ENCODE measurements around the gene FXYD5. TPM values are rescaled to one million over a fixed set of nuclear protein-coding genes. Genes with fewer than 3 reads are reported as not detected.

The FXYD5 gene, protein sequence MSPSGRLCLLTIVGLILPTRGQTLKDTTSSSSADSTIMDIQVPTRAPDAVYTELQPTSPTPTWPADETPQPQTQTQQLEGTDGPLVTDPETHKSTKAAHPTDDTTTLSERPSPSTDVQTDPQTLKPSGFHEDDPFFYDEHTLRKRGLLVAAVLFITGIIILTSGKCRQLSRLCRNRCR
- total RNA-seq, result 100 to 1,000 TPM; 279 to 283 TPM

DNA sequence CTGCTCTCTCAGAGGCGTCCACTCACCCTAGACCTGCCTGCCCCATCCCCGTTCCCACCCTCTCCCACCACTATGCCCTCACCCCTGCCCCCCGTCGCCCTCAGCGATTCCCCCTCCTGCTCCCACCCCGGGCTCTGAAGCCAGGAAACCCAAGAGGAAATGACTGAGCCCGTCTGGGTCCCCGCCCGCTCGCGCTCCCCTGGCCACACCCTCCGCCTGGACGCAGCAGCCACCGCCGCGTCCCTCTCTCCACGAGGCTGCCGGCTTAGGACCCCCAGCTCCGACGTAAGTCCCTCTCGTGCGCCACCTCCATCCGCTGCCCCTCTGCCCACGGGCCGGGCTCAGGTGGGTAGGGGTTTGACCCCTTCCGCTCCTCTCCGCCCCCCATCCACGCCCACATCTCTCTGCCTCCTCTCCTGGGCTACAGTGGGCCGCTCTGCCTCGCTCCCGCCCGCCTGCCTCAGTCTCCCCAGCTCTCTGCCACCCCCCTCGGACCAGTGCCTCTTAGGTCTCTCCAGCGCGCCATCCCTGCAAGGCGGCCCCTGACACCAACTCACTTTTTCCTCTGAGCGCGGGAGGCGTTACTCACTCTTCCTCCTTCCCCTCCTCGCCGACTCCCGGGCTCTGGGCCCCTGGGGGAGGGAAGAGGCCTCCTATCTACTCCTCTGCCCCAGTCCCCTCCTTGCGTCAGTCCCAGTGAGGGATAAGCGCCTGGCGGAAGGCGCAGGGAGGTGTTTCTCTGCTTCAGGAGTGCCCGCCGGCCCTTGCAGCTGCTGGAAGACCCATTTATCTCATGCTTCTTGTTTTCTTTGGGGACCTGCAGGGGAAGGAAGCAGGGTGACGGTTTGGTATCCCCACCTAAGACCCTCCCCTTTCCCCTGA, at the start of gene FXYD5:
TSS of gene FXYD5 (plus strand) at position 211 of the 882 bp plus-strand sequence. CDS start 816 bp downstream, outside the sequence.
- H3K27ac Mint-ChIP-seq, result peak within 1 kb of the TSS; percentile 98 to 99
- no peaks in the 10 kb centered on the region for H3K9me3 Mint-ChIP-seq
- DNase-seq (ENCODE audit: low spot score in 2 of 2) (peak; percentile 70 to 86), ATAC-seq (peak; percentile 84 to 89)
- H3K36me3 Mint-ChIP-seq, result peaks cover 49 to 52% of the 10 kb centered on the region in 2 donors

DNA sequence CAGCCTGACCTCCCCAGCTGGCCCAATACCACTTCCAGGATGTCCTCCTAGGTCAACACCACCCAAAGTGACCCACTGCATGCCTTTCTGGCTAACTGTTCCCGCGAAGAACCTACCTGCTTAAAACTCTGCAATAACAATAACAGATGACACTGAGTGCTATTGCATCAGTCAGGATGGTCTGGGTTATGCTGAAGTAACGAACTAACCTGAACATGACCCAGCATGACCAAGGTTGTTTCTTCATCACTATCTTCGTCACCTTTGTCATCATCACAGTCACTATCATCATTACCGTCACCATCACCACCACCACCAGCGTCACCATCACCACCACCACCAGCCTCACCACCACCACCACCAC, 49.5 kb upstream of the FXYD5 start:
- H3K27ac Mint-ChIP-seq, result no peak overlapping the region
- DNase-seq (ENCODE audit: low spot score in 2 of 2) (no peak), ATAC-seq (no peak)
- H3K36me3 Mint-ChIP-seq, result no peaks in the 10 kb centered on the region
- H3K9me3 Mint-ChIP-seq, result no peaks in the 10 kb centered on the region

DNA sequence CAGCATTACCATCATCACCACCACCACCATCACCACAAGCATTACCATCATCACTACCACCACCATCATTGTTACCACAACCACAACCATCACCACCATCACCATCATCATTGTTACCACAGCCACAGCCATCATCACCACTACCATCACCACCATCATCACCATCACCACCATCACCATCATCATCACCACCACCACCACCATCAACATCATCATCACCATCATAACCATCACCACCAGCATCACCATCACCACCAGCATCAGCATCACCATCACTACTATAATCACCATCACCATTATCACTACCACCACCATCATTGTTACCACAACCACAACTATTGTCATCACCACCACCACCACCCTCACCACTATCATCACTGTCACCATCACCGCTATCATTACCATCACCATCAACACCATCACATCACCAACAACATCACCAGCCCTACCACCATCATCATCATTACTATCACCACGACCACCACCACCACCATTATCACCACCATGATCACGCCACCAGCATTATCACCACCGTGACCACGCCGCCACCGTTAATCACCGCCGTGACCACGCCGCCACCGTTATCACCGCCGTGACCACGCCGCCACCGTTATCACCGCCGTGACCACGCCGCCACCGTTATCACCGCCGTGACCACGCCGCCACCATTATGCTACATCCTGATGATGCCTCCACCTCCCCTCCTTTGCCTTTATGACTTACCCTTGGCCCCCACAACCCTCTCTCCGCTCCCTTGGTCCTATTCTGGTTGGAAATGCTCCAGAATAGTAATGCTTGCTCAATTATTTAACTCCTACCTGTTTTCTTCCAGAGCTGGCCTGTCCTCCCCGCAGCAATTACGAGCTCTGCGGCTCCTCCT, 48.9 kb upstream of the FXYD5 start:
- DNase-seq (ENCODE audit: low spot score in 2 of 2) (no peak), ATAC-seq (peak in 1 of 2 donors; percentile 72)
- Mint-ChIP-seq H3K27ac (no peak overlapping the region), H3K9me3 (no peaks in the 10 kb centered on the region), H3K36me3 (no peaks in the 10 kb centered on the region)

DNA sequence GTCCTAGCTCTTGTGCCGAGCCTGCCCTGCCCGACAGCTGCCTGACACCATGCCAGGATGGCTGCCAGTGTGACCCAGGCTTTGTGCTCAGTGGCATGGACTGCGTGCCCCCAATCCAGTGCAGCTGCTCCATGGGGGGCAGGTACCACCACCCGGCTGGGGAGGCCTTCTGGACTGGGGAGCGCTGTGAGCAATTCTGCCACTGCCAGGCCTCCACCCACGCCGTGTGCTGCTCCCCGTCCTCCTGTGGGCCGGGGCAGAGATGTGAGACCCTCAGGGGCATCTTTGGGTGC, 48.3 kb upstream of the FXYD5 start:
- Mint-ChIP-seq H3K27ac (no peak overlapping the region), H3K9me3 (no peaks in the 10 kb centered on the region), H3K36me3 (no peaks in the 10 kb centered on the region)
- ATAC-seq (no peak), DNase-seq (ENCODE audit: low spot score in 2 of 2) (no peak)

DNA sequence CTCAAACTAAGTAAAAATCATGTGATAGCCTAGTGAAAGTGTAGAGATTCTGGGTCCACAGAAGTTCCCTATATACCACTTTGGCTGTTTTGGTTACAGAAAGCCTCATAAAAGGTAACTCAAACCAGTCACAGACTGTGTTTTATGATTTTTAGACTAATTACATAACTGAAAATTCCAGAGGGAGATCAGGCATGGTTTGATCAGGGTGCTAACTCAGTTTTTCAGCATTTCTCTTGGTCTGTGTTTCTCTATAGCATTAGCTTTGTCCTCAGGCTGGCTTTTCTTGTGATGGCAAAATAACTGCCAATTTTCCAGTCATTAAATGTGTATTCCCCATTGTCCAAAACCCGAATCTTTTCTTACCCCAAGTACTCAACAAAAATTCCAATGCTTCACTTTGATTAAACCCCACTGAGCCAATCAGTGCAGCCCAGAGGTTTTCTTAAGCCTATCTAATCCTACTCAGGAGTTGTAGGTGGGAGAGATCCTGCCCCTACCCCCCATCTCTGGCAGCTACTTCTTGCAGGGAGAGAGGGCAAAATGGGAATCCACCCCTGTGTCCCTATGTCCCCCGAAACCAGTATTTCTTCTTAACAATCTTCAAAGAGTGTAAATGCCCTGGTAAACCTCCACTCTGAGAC, 47.5 kb upstream of the FXYD5 start:
- Mint-ChIP-seq H3K36me3 (no peaks in the 10 kb centered on the region), H3K9me3 (no peaks in the 10 kb centered on the region)

DNA sequence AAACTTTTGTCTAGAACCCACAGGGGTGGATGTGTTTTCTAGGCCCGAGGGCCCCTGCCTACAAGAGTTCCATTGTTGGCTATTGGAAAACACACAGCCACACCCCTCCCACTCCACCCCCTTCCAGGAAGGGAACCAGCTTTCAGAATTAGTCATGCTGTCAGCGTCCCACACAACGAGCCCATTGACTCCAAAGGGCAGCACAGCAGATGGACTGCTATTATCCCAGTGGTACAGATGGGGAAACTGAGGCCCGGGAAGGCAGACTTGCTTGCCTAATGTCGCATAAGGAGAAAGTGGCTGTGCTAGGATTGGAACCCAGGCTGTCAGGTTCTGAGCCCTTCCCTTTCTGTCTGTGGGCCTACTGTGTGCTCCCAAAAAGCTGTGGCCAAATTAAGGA, 47.0 kb upstream of the FXYD5 start:
- ATAC-seq (no peak), DNase-seq (ENCODE audit: low spot score in 2 of 2) (no peak)
- no peaks in the 10 kb centered on the region for H3K36me3 Mint-ChIP-seq
- H3K27ac Mint-ChIP-seq, result no peak overlapping the region
- H3K9me3 Mint-ChIP-seq, result no peaks in the 10 kb centered on the region

More for the DNA sequence above, 47.5 kb upstream of the FXYD5 start:
- H3K27ac Mint-ChIP-seq, result no peak overlapping the region
- ATAC-seq (no peak), DNase-seq (ENCODE audit: low spot score in 2 of 2) (no peak)

DNA sequence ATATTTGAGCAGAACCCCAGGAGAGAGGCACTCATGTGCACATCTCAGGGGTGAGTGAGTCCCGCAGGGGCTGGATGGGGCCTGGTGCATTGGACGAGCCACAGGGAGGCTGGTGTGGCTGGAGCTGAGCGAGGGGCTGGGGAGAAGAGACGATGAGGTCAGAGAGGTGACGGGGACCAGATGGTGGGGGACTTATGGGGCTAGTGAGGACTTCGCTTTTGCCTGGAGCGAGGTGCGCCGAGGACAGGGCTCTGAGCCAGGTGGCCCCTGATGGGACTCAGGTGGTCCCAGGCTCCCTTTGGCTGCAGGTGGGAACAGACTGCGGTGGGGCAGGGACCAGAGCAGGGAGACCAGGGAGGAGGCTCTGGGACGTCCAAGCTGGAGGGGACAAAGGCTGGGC, 45.8 kb upstream of the FXYD5 start:
- H3K9me3 Mint-ChIP-seq, result no peaks in the 10 kb centered on the region
- ATAC-seq (no peak), DNase-seq (ENCODE audit: low spot score in 2 of 2) (no peak)
- H3K36me3 Mint-ChIP-seq, result no peaks in the 10 kb centered on the region
- H3K27ac Mint-ChIP-seq, result no peak overlapping the region

DNA sequence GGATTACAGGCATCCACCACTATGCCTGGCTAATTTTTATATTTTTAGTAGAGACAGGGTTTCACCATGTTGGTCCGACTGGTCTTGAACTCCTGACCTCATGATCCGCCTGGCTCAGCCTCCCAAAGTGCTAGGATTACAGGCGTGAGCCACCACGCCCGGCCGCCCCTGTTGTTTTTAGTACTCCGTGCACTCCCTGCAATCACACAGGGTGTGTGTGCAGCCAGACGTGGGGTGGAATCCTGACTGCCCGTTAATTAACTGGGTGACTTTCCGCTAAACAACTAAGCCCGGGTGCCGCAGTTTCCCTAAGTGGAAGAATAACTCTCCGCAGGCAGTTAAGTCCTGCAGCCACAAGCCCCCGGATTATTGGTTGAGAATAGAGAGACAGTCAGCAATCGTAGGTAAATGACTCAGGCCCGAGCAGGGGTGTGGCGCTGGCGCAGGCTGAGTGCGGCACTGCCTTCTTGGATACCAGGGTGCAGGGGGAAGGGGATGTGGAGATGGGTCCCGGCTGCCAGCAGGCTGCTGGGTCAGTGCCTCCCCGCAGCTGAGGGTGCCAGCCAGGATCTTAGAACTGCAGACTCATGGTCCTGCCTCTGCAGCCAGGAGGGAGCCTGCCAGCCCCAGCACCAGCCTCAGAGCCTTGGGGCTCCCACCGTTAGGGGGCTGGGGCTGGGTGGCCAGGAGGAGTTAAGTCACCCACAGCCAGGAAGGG, 45.0 kb upstream of the FXYD5 start:
- Mint-ChIP-seq H3K36me3 (no peaks in the 10 kb centered on the region), H3K9me3 (no peaks in the 10 kb centered on the region), H3K27ac (no peak overlapping the region)
- ATAC-seq, result no peak
- no peak for DNase-seq (ENCODE audit: low spot score in 2 of 2)

DNA sequence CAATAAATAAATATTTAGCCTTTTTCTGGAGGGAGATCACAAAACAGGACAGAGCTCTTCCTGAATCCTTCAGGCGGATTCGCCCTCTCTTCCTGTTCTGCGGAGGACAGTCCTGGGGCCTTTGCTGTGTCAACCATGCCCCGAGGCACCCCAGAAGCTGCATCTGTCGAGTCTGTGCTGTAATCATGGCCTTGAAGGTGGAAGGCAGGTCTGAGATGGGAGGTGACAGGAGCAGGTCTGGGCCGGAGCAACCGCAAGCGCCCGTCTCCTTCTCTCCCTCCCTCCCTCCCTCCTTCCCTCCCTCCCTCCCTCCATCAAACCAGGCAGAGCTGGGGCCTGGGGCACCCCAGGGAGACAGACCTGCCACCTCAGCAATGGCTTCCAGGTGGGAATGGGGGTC, 43.6 kb upstream of the FXYD5 start:
- Mint-ChIP-seq H3K9me3 (no peaks in the 10 kb centered on the region), H3K36me3 (no peaks in the 10 kb centered on the region), H3K27ac (no peak overlapping the region)
- no peak for ATAC-seq
- no peak for DNase-seq (ENCODE audit: low spot score in 2 of 2)

DNA sequence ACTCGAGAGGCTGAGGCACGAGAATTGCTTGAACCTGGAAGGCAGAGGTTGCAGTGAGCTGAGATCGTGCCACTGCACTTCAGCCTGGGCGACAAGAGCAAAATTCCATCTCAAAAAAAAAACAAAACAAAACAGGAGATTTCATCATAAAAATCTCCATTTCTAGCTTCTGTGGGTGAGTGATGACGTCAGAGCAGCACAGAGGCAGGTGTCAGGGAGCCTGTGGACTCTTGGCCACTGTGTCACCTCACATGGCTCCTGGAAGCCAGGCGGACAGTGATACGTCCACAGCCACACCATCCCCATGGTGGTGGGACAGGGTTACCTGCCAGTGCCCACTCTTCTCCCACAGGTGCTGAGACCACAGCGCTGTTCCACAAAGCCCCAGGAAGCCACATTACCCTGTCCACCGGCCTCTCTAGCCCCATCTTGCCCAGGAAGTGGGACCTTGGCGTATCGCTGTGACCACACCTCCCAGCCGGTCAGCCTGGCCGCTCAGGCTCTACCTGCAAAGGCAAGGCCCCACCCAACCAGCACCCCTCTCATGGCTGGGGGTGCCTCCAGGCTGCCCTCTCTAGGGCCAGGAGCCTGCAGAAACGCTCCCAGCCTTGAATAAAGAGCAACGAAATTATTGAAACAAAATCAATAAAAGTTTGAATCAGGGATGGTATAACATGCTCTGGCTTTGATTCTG, 41.4 kb upstream of the FXYD5 start:
- no peak for ATAC-seq
- H3K36me3 Mint-ChIP-seq, result no peaks in the 10 kb centered on the region
- no peaks in the 10 kb centered on the region for H3K9me3 Mint-ChIP-seq
- H3K27ac Mint-ChIP-seq, result no peak overlapping the region
- no peak for DNase-seq (ENCODE audit: low spot score in 2 of 2)

DNA sequence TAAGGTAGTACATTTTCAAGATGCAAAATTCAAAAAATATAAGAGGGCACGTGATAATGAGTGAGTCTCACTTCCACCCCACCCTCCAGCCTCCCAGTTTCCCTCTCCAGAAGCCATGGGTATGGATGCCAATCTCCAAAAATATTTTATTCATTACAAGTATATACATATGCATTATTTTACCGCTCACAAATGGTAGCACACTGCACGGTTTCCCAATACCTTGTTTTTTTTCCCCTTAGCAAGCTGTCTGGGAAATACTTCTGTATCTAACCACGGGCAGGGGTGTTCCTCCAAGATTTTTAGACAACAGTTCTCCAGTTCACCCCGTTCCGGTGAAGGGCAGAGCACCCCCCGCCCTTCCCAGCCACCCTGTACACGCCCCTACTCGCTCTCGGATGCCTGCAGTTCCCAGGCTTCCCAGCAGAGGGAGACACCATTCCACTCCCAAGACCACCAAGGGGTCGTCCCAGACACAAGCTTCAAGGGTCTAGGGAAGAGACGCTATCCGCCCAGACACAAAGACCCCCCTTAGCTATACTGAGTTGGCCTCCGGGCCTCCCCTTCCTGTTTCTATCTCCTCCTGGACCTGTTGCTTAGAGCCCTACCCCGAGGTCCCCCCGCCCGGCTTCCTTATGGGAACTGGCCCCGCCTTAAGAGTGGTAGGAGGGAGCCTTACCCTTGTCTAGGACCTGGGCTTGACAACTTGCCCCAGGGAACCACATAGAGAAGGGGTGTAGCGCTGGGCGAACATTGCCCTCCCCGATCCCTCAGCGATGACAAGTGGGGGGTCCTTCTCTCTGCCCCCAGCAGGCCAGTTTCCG, 40.0 kb upstream of the FXYD5 start:
- ATAC-seq (peak; percentile 88 to 90), DNase-seq (ENCODE audit: low spot score in 2 of 2) (peak; percentile 70 to 82)
- Mint-ChIP-seq H3K36me3 (no peaks in the 10 kb centered on the region), H3K27ac (peak overlapping the region; percentile 50 to 63), H3K9me3 (no peaks in the 10 kb centered on the region)

DNA sequence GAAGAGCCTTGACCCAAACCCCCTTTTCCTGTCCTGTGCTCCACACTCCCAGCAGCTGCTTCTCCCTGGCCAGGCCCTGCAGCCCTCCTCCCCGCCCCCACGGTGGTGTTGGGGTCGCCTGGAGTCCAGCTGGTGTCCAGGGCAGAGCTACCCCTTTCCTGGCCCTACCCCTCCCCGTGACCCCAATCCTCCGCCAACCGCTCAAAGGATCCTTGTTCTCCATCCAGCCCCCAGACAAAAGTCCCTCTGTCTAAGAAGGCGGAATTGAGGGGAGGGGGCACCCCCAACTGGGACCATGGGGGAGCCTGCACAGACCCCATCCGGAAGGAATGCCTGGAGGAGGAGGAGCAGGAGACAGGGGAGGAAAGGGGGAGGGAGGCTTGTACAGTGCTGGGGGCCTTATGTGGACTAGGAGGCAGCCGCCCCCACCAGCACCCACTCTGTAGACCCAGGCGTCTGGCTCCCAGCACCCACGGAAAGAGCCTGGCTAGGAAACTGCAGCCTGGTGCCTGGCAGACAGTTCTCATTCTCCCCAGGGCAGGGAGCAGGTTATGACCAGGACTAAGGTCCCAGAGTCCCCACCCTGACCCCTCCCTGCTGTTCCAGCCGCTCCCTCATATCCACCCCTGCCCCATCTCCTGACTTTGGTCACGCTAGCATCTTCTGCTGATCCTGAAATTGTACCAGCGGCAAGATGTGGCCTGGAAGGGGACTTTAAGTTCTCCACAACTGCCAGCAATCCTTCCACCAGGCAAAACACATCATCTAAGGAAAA, 39.2 kb upstream of the FXYD5 start, which contains the start of gene FXYD3:
TSS of gene FXYD3 (plus strand) at position 647 of the 775 bp plus-strand sequence. CDS start 3,554 bp downstream, outside the sequence.
- H3K9me3 Mint-ChIP-seq, result no peaks in the 10 kb centered on the region
- DNase-seq (ENCODE audit: low spot score in 2 of 2) (no peak), ATAC-seq (no peak)
- H3K36me3 Mint-ChIP-seq, result no peaks in the 10 kb centered on the region
- peak within 1 kb of the TSS; percentile 50 to 63 for H3K27ac Mint-ChIP-seq

DNA sequence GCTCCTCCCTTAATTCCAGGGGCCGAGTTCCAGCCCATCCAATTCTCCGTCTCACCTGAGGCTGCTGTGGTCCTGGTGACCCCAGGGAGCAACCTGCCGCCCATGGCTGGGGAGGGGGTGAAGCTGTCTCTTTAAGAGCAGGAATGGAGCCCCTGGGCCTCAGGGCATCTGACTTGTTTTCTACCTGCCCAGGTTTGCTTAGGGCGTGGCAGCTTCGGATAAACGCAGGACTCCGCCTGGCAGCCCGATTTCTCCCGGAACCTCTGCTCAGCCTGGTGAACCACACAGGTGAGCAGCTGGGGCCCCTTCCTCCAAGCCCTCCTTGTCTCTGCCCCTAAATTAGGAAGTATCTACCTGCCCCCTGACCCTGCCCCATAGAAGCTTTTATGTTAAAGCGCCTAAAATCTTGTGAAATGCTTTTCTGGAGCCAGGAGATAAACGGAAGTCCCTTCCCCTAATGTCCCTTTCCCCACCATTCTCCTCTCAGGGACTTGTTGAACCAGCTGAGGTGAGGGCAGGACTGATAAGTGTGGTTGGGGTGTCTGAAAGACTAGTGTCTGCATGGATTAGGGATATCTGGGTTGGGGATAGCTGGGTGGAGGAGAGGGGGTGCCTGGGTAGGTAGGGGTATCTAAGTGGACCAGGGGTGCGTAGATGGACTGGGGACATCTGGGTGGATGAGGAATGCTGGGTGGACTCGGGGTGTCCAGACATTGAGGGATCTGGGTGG, 38.3 kb upstream of the FXYD5 start:
- Mint-ChIP-seq H3K9me3 (no peaks in the 10 kb centered on the region), H3K27ac (no peak overlapping the region), H3K36me3 (no peaks in the 10 kb centered on the region)
- DNase-seq (ENCODE audit: low spot score in 2 of 2) (no peak), ATAC-seq (no peak)

DNA sequence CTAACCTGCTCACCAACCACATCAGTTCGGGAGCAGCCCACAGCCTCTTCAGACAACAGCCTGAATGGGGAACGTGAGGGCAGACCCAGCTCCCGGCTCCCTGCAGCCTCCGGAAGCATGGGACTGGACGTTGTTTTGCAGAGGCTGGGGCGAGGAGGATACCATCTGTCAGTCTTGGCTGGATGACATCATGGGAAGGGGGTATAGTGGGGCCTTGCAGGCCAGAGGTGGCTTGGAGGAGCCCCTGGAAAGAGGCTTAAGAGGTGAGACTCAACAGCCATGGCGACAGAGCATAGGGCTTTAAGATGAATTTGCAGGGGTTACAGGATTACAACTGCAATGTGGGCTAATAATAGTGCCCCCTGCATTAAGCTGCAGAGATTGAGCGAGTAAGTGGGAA, 37.4 kb upstream of the FXYD5 start:
- H3K9me3 Mint-ChIP-seq, result no peaks in the 10 kb centered on the region
- ATAC-seq, result no peak
- DNase-seq (ENCODE audit: low spot score in 2 of 2), result no peak
- no peaks in the 10 kb centered on the region for H3K36me3 Mint-ChIP-seq
- no peak overlapping the region for H3K27ac Mint-ChIP-seq

Measured in activated naive CD4-positive, alpha-beta T cell treated with anti-CD3 and anti-CD28 coated beads, Interleukin-2, amount 50 U/mL, for 72 hours (primary cell).